Endothelial cell (in vitro differentiated cells): ENCODE data around the gene ITGB3BP. TPM values are rescaled to one million over a fixed set of nuclear protein-coding genes. Genes with fewer than 3 reads are reported as not detected.
"Not testable (repeated sequence)": the region's sequence is repeated elsewhere in the genome, so short reads cannot be mapped to it uniquely, and the experiment has no call there.

Experiments used
- DNase-seq: peaks from one replicate; pipeline ENCODE4 v3.0.0; 2021; ENCODE audit warnings: low spot score
- H3K27ac Mint-ChIP-seq: one replicate; pipeline ENCODE4 v1.8.0; 2021; ENCODE audit warnings: mixed read lengths, inconsistent platforms; ENCODE audit not compliant: unreplicated experiment
- H3K27me3 Mint-ChIP-seq: one replicate; pipeline ENCODE4 v1.8.0; 2021; ENCODE audit warnings: mild to moderate bottlenecking, moderate library complexity, mixed read lengths, inconsistent platforms; ENCODE audit not compliant: unreplicated experiment
- H3K36me3 Mint-ChIP-seq: one replicate; pipeline ENCODE4 v1.8.0; 2021; ENCODE audit warnings: mild to moderate bottlenecking, low read depth, mixed read lengths, inconsistent platforms; ENCODE audit not compliant: unreplicated experiment
- H3K4me1 Mint-ChIP-seq: one replicate; pipeline ENCODE4 v1.8.0; 2021; ENCODE audit warnings: mild to moderate bottlenecking, mixed read lengths, inconsistent platforms; ENCODE audit not compliant: unreplicated experiment
- H3K4me3 Mint-ChIP-seq: one replicate; pipeline ENCODE4 v1.8.0; 2021; ENCODE audit warnings: mild to moderate bottlenecking, mixed read lengths, inconsistent platforms; ENCODE audit not compliant: unreplicated experiment
- H3K9me3 Mint-ChIP-seq: one replicate; pipeline ENCODE4 v1.8.0; 2021; ENCODE audit warnings: mixed read lengths, inconsistent platforms; ENCODE audit not compliant: unreplicated experiment
- CTCF ChIP-seq: fragments of 200-600 bp; sonication (generic); IDR thresholded peaks from one replicate; pipeline ENCODE4 v1.5.0; 2021; ENCODE audit warnings: antibody characterized with exemption; ENCODE audit not compliant: unreplicated experiment
- total RNA-seq: library from RNA; stranded (reverse); fragmentation: NEBNext Ultra II Directional; extraction: Animal tissue kit (Norgen Biotek cat#: 25700); gene quantifications from one replicate; pipeline ENCODE4 v1.2.1, GENCODE V29; 2021; ENCODE audit not compliant: unreplicated experiment

Gene ITGB3BP
- total RNA-seq, 1 donor from 2014 or later: 20.9 TPM

- Mint-ChIP-seq H3K4me1 (no peaks in the 10 kb centered on the region), H3K27me3 (no peaks in the 10 kb centered on the region), H3K27ac (no peak overlapping the region), H3K4me3 (no peak overlapping the region), H3K36me3 (no peaks in the 10 kb centered on the region), H3K9me3 (no peaks in the 10 kb centered on the region)
- TF ChIP-seq CTCF: no peak
- no peak for DNase-seq
Measured at GRCh38 chr1:63423649-63424048, 99.4 kb downstream of the ITGB3BP start.

GRCh38 chr1:63420746-63421145, 102.3 kb downstream of the ITGB3BP start:
- not testable (repeated sequence) for H3K4me1 Mint-ChIP-seq, H3K4me3 Mint-ChIP-seq, H3K9me3 Mint-ChIP-seq, H3K27ac Mint-ChIP-seq, H3K27me3 Mint-ChIP-seq, DNase-seq, H3K36me3 Mint-ChIP-seq

DNA sequence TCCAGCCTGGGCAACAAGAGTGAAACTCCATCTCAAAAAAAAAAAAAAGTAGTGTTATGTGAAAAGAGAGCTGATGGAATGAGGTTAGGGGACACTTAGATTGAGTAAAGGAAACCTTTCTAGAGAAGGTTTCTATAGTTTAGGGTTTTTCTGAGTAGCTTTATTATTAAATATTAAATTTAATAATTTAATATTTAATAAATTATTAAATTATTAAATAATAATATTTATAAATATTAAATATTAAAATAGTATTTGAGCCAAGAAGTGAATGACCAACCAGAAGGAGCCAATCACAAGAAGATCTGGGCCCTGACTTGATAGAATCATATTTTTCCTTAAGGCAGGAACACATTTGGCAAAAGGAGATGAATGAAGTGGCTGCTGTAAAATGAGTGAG, 104.9 kb downstream of the ITGB3BP start:
- Mint-ChIP-seq H3K27ac (no peak overlapping the region), H3K27me3 (no peaks in the 10 kb centered on the region), H3K9me3 (no peaks in the 10 kb centered on the region), H3K4me3 (no peak overlapping the region), H3K36me3 (no peaks in the 10 kb centered on the region), H3K4me1 (no peaks in the 10 kb centered on the region)
- TF ChIP-seq CTCF: no peak
- DNase-seq: no peak

DNA sequence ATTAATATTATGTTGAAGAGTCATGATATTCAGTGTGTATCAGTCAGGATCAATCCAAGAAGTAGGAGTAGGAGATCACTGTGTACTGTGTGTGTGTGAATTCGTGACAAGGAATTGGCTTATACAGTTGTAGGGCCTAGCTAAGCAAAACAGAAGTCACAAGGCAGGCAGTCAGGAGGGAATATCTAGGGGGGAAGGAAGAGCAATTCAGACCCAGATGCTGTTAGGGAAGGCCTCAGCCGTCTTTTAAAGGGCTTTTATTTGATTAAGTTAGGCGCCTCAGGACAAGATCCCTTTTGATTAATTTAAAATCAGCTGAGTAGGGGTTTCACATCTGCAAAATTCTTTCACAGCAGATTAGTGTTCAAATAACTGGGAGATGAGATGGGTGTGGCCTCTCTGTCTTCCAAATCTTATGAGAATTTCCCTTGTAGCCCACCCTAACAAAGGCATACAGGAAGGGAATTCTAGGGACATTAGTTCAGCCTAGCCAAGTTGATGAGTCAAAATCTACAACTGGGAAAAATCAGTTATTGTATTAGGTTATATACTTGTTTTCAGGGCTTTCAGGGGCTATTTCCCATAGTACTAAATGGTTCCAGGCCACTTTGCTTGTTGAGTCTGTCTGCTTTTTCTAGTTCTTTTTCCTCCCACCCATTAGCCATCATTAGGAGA, 108.2 kb downstream of the ITGB3BP start:
- peaks cover 4% of the 10 kb centered on the region for H3K4me1 Mint-ChIP-seq
- H3K9me3 Mint-ChIP-seq: no peaks in the 10 kb centered on the region
- H3K27ac Mint-ChIP-seq: no peak overlapping the region
- H3K4me3 Mint-ChIP-seq: no peak overlapping the region
- no peak for DNase-seq
- H3K36me3 Mint-ChIP-seq: no peaks in the 10 kb centered on the region
- TF ChIP-seq CTCF: no peak
- no peaks in the 10 kb centered on the region for H3K27me3 Mint-ChIP-seq

DNA sequence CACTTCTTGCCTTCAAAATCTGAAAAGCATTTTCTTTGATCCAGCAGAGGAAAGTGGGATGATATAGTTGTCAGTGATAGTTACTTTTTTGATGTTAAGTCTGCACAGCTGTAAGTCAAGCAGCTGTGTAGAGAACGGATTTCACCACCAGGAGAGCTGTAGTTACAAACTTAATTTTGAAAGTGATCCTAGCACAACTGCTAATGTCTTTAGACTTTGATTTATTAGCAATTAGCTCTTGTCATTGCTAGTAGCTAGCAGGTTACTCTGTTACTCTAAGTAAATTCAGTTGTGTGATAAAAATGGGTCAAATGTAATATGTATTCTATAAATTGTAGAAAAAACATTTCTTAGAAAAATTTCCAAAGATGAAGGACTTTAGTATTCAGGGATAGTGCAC, 109.6 kb downstream of the ITGB3BP start:
- DNase-seq: no peak
- no peaks in the 10 kb centered on the region for H3K27me3 Mint-ChIP-seq
- no peaks in the 10 kb centered on the region for H3K9me3 Mint-ChIP-seq
- no peak overlapping the region for H3K4me3 Mint-ChIP-seq
- no peak overlapping the region for H3K27ac Mint-ChIP-seq
- peaks cover 4% of the 10 kb centered on the region for H3K4me1 Mint-ChIP-seq
- H3K36me3 Mint-ChIP-seq: no peaks in the 10 kb centered on the region
- TF ChIP-seq CTCF: no peak
